Daoy (cell line): ENCODE results near the gene CLHC1. TPM values are rescaled to one million over a fixed set of nuclear protein-coding genes. Genes with fewer than 3 reads are reported as not detected.
"Not testable (repeated sequence)": the region's sequence is repeated elsewhere in the genome, so short reads cannot be mapped to it uniquely, and the experiment has no call there.

Experiments used
- DNase-seq: peaks from one replicate; pipeline ENCODE4 v3.0.0-alpha.2; 2015; ENCODE audit warnings: low read depth
- total RNA-seq: library from RNA; depleted of rRNA; stranded (reverse); fragments of >200 nt; shearing (Covaris generic); gene quantifications from 2 replicates; pipeline ENCODE4 v1.2.3, GENCODE V29; 2014; rRNA removed

CLHC1 gene
- total RNA-seq, result 3.6 and 7.0 TPM in 2 replicates

- peak; percentile 92 for DNase-seq
Observed at GRCh38 chr2:55232084-55232862, at the start of gene CLHC1, which contains the start of gene RPS27A. Gene CLHC1 (minus strand): TSS chr2:55232293. CDS start chr2:55222411, 9,882 bp downstream. Gene RPS27A (plus strand): TSS chr2:55232688. CDS start chr2:55232825, 137 bp downstream.

GRCh38 chr2:55280851-55281546 is 48.9 kb upstream of the CLHC1 start:
- DNase-seq, result not testable (repeated sequence)

GRCh38 chr2:55279859-55280424 is 47.8 kb upstream of the CLHC1 start:
- not testable (repeated sequence) for DNase-seq

GRCh38 chr2:55279214-55279835 is 47.2 kb upstream of the CLHC1 start:
- DNase-seq, result not testable (repeated sequence)

GRCh38 chr2:55277310-55277709 is 45.2 kb upstream of the CLHC1 start:
- no peak for DNase-seq

- not testable (repeated sequence) for DNase-seq
Observed at GRCh38 chr2:55274346-55274745, 42.3 kb upstream of the CLHC1 start.

- no peak for DNase-seq
Observed at GRCh38 chr2:55269645-55269990, 37.5 kb upstream of the CLHC1 start.

- DNase-seq, result peak; percentile 96
Observed at GRCh38 chr2:55268907-55269644, 37.0 kb upstream of the CLHC1 start, which contains the start of gene MTIF2. Gene MTIF2 (minus strand): TSS chr2:55269231. CDS start chr2:55263858, 5,373 bp downstream.

- no peak for DNase-seq
Observed at GRCh38 chr2:55268288-55268906, 36.3 kb upstream of the CLHC1 start.

GRCh38 chr2:55259586-55259985 is 27.5 kb upstream of the CLHC1 start:
- DNase-seq, result not testable (repeated sequence)

- DNase-seq, result no peak
Observed at GRCh38 chr2:55252832-55253231, 20.7 kb upstream of the CLHC1 start.

GRCh38 chr2:55247025-55247424 is 14.9 kb upstream of the CLHC1 start:
- DNase-seq, result no peak

GRCh38 chr2:55245411-55245810 is 13.3 kb upstream of the CLHC1 start:
- DNase-seq, result no peak

- no peak for DNase-seq
Observed at GRCh38 chr2:55242617-55243016, 10.5 kb upstream of the CLHC1 start.

GRCh38 chr2:55241582-55241981 is 9.5 kb upstream of the CLHC1 start:
- DNase-seq, result not testable (repeated sequence)

GRCh38 chr2:55239656-55240222 is 7.6 kb upstream of the CLHC1 start:
- no peak for DNase-seq

- DNase-seq, result no peak
Observed at GRCh38 chr2:55236992-55237543, 5.0 kb upstream of the CLHC1 start.

- no peak for DNase-seq
Observed at GRCh38 chr2:55235724-55236538, 3.8 kb upstream of the CLHC1 start.

GRCh38 chr2:55233658-55233940 is 1.5 kb upstream of the CLHC1 start:
- no peak for DNase-seq
